ENCODE results near the gene BSPH1. TPM values are rescaled to one million over a fixed set of nuclear protein-coding genes. Genes with fewer than 3 reads are reported as not detected.

Gene BSPH1, protein sequence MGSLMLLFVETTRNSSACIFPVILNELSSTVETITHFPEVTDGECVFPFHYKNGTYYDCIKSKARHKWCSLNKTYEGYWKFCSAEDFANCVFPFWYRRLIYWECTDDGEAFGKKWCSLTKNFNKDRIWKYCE
- total RNA-seq (2021; ENCODE audit: unreplicated experiment) (not detected), Bru-seq, nascent RNA (not detected), BruChase-seq, experiment 1, labeled RNA remaining after a 2-hour chase (not detected), BruChase-seq, experiment 2, labeled RNA remaining after a 6-hour chase (not detected)
- not detected for polyA plus RNA-seq (2012; ENCODE audit: insufficient read length)
- long read RNA-seq = 0 reads

DNA sequence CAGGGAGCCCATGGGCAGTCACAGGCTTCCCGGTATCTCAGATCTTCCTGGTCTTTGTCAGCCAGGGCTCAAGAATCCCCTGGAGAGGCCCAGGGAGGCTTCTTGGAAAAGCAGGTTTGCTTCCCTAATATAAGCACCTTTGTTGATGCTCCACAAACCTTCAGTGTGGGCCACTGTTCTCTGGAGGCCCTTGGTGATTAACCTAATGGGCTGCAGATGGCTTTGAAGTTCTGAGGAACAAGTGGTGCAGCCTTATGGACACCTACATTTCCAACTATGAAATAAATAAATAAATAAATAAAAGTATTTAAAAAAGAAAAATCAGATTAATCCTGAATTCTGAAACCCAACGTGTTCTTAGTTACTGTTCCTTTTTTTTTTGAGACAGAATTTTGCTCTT, at the start of gene BSPH1:
BSPH1 (minus strand) TSS at position 101 of the 400 bp plus-strand sequence; CDS start at position 12, 89 bp downstream.
- ATAC-seq (no peak), DNase-seq (ENCODE audit: low read depth, low spot score) (no peak)
- intact Hi-C loops (cut with micrococcal nuclease; ENCODE audit: unreplicated experiment) = no loop called here
- ChIA-PET CTCF (no interaction called here), POLR2A (no interaction called here)
- in situ Hi-C loops (cut with HindIII; ENCODE audit: low pct_unique_long_range_greater_than_20kb, low sequenced_read_pairs) = no loop called here
- H3K27me3 ChIP-seq (ENCODE audit: control insufficient read depth, insufficient read depth, low read length) = peaks cover 9% of the 10 kb centered on the region
- BruUV-seq (replicated peaks) = no TSS peak
- no peak within 1 kb of the TSS for H3K27ac ChIP-seq (ENCODE audit: low read length)
- no peak within 1 kb of the TSS for H3K4me3 ChIP-seq (ENCODE audit: low read depth in 2 of 2, low read length in 2 of 2)
- no peaks in the 10 kb centered on the region for H3K9me3 ChIP-seq (ENCODE audit: control insufficient read depth, insufficient read depth, low read depth, low read length)
- TF ChIP-seq TCF7L2 (IDR thresholded peaks at IDR 0.05; ENCODE audit: low read depth, low read length) (no peak), SIN3A (IDR thresholded peaks at IDR 0.05; ENCODE audit: borderline replicate concordance, insufficient read depth, low read depth, low read length) (no peak), POLR2AphosphoS5 (IDR thresholded peaks at IDR 0.05; ENCODE audit: low read depth, low read length) (no peak)
- TF ChIP-seq, protein P1, sequence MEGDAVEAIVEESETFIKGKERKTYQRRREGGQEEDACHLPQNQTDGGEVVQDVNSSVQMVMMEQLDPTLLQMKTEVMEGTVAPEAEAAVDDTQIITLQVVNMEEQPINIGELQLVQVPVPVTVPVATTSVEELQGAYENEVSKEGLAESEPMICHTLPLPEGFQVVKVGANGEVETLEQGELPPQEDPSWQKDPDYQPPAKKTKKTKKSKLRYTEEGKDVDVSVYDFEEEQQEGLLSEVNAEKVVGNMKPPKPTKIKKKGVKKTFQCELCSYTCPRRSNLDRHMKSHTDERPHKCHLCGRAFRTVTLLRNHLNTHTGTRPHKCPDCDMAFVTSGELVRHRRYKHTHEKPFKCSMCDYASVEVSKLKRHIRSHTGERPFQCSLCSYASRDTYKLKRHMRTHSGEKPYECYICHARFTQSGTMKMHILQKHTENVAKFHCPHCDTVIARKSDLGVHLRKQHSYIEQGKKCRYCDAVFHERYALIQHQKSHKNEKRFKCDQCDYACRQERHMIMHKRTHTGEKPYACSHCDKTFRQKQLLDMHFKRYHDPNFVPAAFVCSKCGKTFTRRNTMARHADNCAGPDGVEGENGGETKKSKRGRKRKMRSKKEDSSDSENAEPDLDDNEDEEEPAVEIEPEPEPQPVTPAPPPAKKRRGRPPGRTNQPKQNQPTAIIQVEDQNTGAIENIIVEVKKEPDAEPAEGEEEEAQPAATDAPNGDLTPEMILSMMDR (IDR thresholded peaks at IDR 0.05) = no peak
- TF ChIP-seq, protein P2, sequence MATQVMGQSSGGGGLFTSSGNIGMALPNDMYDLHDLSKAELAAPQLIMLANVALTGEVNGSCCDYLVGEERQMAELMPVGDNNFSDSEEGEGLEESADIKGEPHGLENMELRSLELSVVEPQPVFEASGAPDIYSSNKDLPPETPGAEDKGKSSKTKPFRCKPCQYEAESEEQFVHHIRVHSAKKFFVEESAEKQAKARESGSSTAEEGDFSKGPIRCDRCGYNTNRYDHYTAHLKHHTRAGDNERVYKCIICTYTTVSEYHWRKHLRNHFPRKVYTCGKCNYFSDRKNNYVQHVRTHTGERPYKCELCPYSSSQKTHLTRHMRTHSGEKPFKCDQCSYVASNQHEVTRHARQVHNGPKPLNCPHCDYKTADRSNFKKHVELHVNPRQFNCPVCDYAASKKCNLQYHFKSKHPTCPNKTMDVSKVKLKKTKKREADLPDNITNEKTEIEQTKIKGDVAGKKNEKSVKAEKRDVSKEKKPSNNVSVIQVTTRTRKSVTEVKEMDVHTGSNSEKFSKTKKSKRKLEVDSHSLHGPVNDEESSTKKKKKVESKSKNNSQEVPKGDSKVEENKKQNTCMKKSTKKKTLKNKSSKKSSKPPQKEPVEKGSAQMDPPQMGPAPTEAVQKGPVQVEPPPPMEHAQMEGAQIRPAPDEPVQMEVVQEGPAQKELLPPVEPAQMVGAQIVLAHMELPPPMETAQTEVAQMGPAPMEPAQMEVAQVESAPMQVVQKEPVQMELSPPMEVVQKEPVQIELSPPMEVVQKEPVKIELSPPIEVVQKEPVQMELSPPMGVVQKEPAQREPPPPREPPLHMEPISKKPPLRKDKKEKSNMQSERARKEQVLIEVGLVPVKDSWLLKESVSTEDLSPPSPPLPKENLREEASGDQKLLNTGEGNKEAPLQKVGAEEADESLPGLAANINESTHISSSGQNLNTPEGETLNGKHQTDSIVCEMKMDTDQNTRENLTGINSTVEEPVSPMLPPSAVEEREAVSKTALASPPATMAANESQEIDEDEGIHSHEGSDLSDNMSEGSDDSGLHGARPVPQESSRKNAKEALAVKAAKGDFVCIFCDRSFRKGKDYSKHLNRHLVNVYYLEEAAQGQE (IDR thresholded peaks at IDR 0.05; ENCODE audit: insufficient read depth in 1 of 2, low read depth in 2 of 2, low read length in 1 of 2) = no peak
- H3K36me3 ChIP-seq (ENCODE audit: control insufficient read depth, insufficient read depth, low read length) = no peaks in the 10 kb centered on the region
- H3K4me1 ChIP-seq (ENCODE audit: control insufficient read depth, insufficient read depth, low read length) = no peaks in the 10 kb centered on the region

DNA sequence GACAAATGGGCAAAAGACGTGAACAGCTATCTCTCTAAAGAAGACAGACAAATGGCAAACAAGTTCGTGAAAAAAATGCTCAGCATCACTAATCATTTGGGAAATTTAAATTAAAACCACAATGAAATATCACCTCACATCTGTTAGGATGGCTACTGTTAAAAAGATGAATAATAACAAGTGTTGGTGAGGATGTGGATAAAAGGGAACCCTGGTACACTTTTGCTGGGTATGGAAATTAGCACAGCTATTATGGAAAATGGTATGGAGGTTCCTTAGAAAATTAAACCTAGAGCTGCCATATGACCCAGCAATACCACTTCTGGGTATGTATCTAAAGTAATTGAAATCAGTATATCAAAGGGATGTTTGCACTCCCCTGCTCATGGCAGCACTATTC, 44.8 kb upstream of the BSPH1 start:
- no peaks in the 10 kb centered on the region for H3K36me3 ChIP-seq (ENCODE audit: control insufficient read depth, insufficient read depth, low read length)
- intact Hi-C loops (cut with micrococcal nuclease; ENCODE audit: unreplicated experiment) = no loop called here
- H3K4me3 ChIP-seq (ENCODE audit: low read depth in 2 of 2, low read length in 2 of 2) = no peak overlapping the region
- ChIA-PET POLR2A (interaction anchor here (0.6 kb wide), 1 partner anchor 157 kb away, joined by 3 read pairs; no protein-coding TSS in a partner anchor), CTCF (no interaction called here)
- in situ Hi-C loops (cut with HindIII; ENCODE audit: low pct_unique_long_range_greater_than_20kb, low sequenced_read_pairs) = no loop called here
- BruUV-seq (replicated peaks) = no TSS peak
- no peaks in the 10 kb centered on the region for H3K4me1 ChIP-seq (ENCODE audit: control insufficient read depth, insufficient read depth, low read length)
- H3K27ac ChIP-seq (ENCODE audit: low read length) = no peak overlapping the region
- no peak for DNase-seq (ENCODE audit: low read depth, low spot score)
- ATAC-seq = no peak
- TF ChIP-seq, protein P2 (IDR thresholded peaks at IDR 0.05; ENCODE audit: insufficient read depth in 1 of 2, low read depth in 2 of 2, low read length in 1 of 2) = no peak
- TF ChIP-seq TCF7L2 (IDR thresholded peaks at IDR 0.05; ENCODE audit: low read depth, low read length) = no peak
- TF ChIP-seq, protein P1 (IDR thresholded peaks at IDR 0.05) = no peak
- TF ChIP-seq SIN3A (IDR thresholded peaks at IDR 0.05; ENCODE audit: borderline replicate concordance, insufficient read depth, low read depth, low read length) = no peak
- TF ChIP-seq POLR2AphosphoS5 (IDR thresholded peaks at IDR 0.05; ENCODE audit: low read depth, low read length) = no peak
- H3K27me3 ChIP-seq (ENCODE audit: control insufficient read depth, insufficient read depth, low read length) = peaks cover 3% of the 10 kb centered on the region; the same call in 1 of the 2 replicates
- H3K9me3 ChIP-seq (ENCODE audit: control insufficient read depth, insufficient read depth, low read depth, low read length) = no peaks in the 10 kb centered on the region; the same call in 1 of the 2 replicates

Measured in Panc1 (cell line).